Adrenal gland (tissue), 5 donors: ENCODE data around the gene LRRC37A2.
"Not testable (repeated sequence)": the region's sequence is repeated elsewhere in the genome, so short reads cannot be mapped to it uniquely, and the experiment has no call there.

Experiments used
- POLR2A ChIP-seq, 2 donors: fragments of 450-650 bp; IDR thresholded peaks; one replicate each; pipeline ENCODE4 v1.6.1; 2017; ENCODE audit warnings: antibody characterized with exemption in 2 of 2, mild to moderate bottlenecking in 2 of 2, moderate library complexity in 1 of 2
- TF ChIP-seq, protein P1 (sequence below), 6 experiments: fragments of 450-650 bp in 4 of 6; fragments of 200-600 bp in 2 of 6; sonication (generic) in 1 of 6; IDR thresholded peaks; 1 replicate in 5 of 6; 2 replicates in 1 of 6; pipeline versions ENCODE4 v1.5.1 to v1.8.0; 2016 to 2021; ENCODE audit warnings: antibody characterized with exemption in 6 of 6, mild to moderate bottlenecking in 2 of 6, moderate library complexity in 1 of 6
- donor health status: DM: no; HTN: no; CAD: no.

DNA sequence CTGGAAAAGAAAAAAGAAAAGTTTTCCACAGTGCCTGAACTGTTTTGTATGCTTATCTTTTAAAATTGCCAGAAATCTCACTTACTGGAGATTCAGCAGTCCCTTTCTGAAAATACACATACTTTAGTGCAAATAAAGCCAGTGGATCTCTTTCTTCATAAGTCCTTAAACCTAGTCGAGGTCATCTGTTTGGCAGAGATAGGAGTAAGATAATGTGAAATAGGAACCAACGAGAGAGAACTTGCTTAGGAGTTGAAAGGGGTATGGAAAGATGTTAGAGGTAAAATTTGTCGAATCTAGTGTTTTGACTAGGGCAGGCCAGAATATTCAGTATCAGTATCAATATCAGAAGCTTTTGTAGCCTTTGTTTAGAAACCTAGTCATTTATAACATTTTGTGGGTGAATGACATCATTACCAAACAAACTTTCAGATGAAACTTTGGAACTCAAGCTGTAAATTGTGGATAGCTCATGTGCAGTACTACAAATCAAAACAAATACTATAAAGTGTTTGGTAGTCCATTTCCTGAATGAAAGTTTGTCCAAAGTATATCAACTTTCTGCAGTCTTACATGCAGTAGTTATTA is 86.2 kb downstream of the LRRC37A2 start:
- not testable (repeated sequence) for TF ChIP-seq POLR2A (IDR thresholded peaks at IDR 0.05)
- TF ChIP-seq, protein P1, sequence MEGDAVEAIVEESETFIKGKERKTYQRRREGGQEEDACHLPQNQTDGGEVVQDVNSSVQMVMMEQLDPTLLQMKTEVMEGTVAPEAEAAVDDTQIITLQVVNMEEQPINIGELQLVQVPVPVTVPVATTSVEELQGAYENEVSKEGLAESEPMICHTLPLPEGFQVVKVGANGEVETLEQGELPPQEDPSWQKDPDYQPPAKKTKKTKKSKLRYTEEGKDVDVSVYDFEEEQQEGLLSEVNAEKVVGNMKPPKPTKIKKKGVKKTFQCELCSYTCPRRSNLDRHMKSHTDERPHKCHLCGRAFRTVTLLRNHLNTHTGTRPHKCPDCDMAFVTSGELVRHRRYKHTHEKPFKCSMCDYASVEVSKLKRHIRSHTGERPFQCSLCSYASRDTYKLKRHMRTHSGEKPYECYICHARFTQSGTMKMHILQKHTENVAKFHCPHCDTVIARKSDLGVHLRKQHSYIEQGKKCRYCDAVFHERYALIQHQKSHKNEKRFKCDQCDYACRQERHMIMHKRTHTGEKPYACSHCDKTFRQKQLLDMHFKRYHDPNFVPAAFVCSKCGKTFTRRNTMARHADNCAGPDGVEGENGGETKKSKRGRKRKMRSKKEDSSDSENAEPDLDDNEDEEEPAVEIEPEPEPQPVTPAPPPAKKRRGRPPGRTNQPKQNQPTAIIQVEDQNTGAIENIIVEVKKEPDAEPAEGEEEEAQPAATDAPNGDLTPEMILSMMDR (IDR thresholded peaks at IDR 0.05) = not testable (repeated sequence)
